HCT116 (cell line): ENCODE data around the gene SLITRK4. TPM values are rescaled to one million over a fixed set of nuclear protein-coding genes. Genes with fewer than 3 reads are reported as not detected.

ENCODE experiments used
- ATAC-seq: fragments of 200-7000 bp; cut with Tn5 transposase; 2 replicates; pipeline ENCODE4 v1.9.1; 2020; ENCODE audit warnings: mild to moderate bottlenecking, moderate library complexity
- BruUV-seq: library from RNA; stranded (reverse); fragments of 400-500 nt; replicated peaks from 2 replicates; lab custom pipeline; 2021; lab: Mats Ljungman, UMichigan
- CTCF ChIA-PET: fragments of 300-600 bp; sonication (Branson Sonifier 250); formaldehyde crosslinking; loops from one replicate; lab custom pipeline; 2021; ENCODE audit warnings: antibody characterized with exemption; lab: Charles Lee
- POLR2A ChIA-PET: fragments of 300-600, 350-600 bp; sonication (Branson Sonifier 250); formaldehyde crosslinking; loops from one replicate; lab custom pipeline; 2021; ENCODE audit warnings: antibody characterized with exemption; lab: Charles Lee
- RAD21 ChIA-PET, 2 experiments: fragments of 300-600 bp; sonication (Branson Sonifier 250); formaldehyde crosslinking; loops; one replicate each; lab custom pipeline; 2023; ENCODE audit warnings: low total read pairs in 2 of 2; ENCODE audit not compliant: uncharacterized antibody in 2 of 2, unreplicated experiment in 2 of 2, low non-redundant PET in 1 of 2; lab: Charles Lee
- DNase-seq: peaks from one replicate; pipeline ENCODE4 v3.0.0-alpha.2; 2010; ENCODE audit warnings: low read depth, low spot score
- H2AFZ ChIP-seq: fragments of 200-600 bp; shearing (Covaris generic), sonication (generic); 2 replicates; pipeline ENCODE4 v1.6.1; 2017; ENCODE audit warnings: low read depth, mixed run types, mixed read lengths, antibody characterized with exemption, low read length; ENCODE audit not compliant: poor library complexity, severe bottlenecking
- H3K27ac ChIP-seq: 2 replicates; pipeline ENCODE4 v1.5.1; 2012; ENCODE audit warnings: low read depth, low read length
- H3K27me3 ChIP-seq: fragments of 200-600 bp; sonication (generic); 2 replicates; pipeline ENCODE4 v1.6.1; 2016; ENCODE audit warnings: mixed run types, low read length, mixed read lengths; ENCODE audit not compliant: insufficient read depth
- H3K36me3 ChIP-seq, 2 experiments: fragments of 200-500 bp in 1 of 2; fragments of 200-600 bp in 1 of 2; sonication (Bioruptor generic) in 1 of 2; sonication (generic) in 1 of 2; 2 replicates each; pipeline versions ENCODE4 v1.5.1 to v1.6.1; 2014 to 2016; ENCODE audit warnings: low read length in 2 of 2, inconsistent platforms in 1 of 2, mixed read lengths in 1 of 2, mixed run types in 1 of 2; ENCODE audit not compliant: insufficient read depth in 2 of 2, control insufficient read depth in 1 of 2
- H3K4me1 ChIP-seq, 2 experiments: fragments of 200-600 bp in 1 of 2; sonication (generic) in 1 of 2; 2 replicates each; pipeline versions ENCODE4 v1.5.1 to v1.6.1; 2012 to 2017; ENCODE audit warnings: low read length in 2 of 2, inconsistent platforms in 1 of 2, mild to moderate bottlenecking in 1 of 2, mixed read lengths in 1 of 2, mixed run types in 1 of 2, moderate library complexity in 1 of 2; ENCODE audit not compliant: insufficient read depth in 2 of 2, control insufficient read depth in 1 of 2
- H3K4me2 ChIP-seq: fragments of 200-600 bp; sonication (generic); 2 replicates; pipeline ENCODE4 v1.6.1; 2017; ENCODE audit warnings: mixed run types, low read length, mixed read lengths
- H3K4me3 ChIP-seq, 2 experiments: fragments of 200-600 bp in 1 of 2; sonication (generic) in 1 of 2; replicated peaks in 1 of 2; 2 replicates each; pipeline ENCODE4 v1.5.1; 2011 to 2016; ENCODE audit warnings: low read length in 2 of 2, control low read depth in 1 of 2, low read depth in 1 of 2, mild to moderate bottlenecking in 1 of 2, mixed read lengths in 1 of 2, mixed run types in 1 of 2
- H3K79me2 ChIP-seq: fragments of 200-600 bp; sonication (generic); 2 replicates; pipeline ENCODE4 v1.6.1; 2017; ENCODE audit warnings: mild to moderate bottlenecking, mixed run types, low read length, moderate library complexity, mixed read lengths; ENCODE audit not compliant: insufficient read depth
- H3K9ac ChIP-seq: fragments of 200-600 bp; sonication (generic); 2 replicates; pipeline ENCODE4 v1.6.1; 2016; ENCODE audit warnings: low read length, mixed read lengths
- H3K9me2 ChIP-seq: fragments of 200-600 bp; sonication (generic), shearing (Covaris generic); 2 replicates; pipeline ENCODE4 v1.6.1; 2017; ENCODE audit warnings: mixed run types, mild to moderate bottlenecking, moderate library complexity; ENCODE audit not compliant: insufficient read depth
- H3K9me3 ChIP-seq, 2 experiments: fragments of 200-500 bp in 1 of 2; fragments of 200-600 bp in 1 of 2; sonication (Bioruptor generic) in 1 of 2; sonication (generic) in 1 of 2; 2 replicates each; pipeline ENCODE4 v1.6.1; 2014 to 2017; ENCODE audit warnings: low read length in 2 of 2, mixed read lengths in 2 of 2, inconsistent platforms in 1 of 2, low read depth in 1 of 2, mild to moderate bottlenecking in 1 of 2, mixed run types in 1 of 2, moderate library complexity in 1 of 2; ENCODE audit not compliant: control insufficient read depth in 1 of 2, insufficient read depth in 1 of 2
- H4K20me1 ChIP-seq: fragments of 200-600 bp; sonication (generic), shearing (Covaris generic); 2 replicates; pipeline ENCODE4 v1.6.1; 2017; ENCODE audit warnings: mixed run types, mild to moderate bottlenecking, moderate library complexity; ENCODE audit not compliant: insufficient read depth
- CBX3 ChIP-seq: IDR thresholded peaks from 2 replicates; pipeline ENCODE4 v1.6.1; 2012; ENCODE audit warnings: low read depth
- CEBPB ChIP-seq: IDR thresholded peaks from 2 replicates; pipeline ENCODE4 v1.6.1; 2012; ENCODE audit warnings: low read depth
- ELF1 ChIP-seq: IDR thresholded peaks from 2 replicates; pipeline ENCODE4 v1.6.1; 2012; ENCODE audit warnings: low read depth, borderline replicate concordance
- EZH2 ChIP-seq: fragments of 200-600 bp; sonication (generic); IDR thresholded peaks from 2 replicates; pipeline ENCODE4 v1.6.1; 2017; ENCODE audit warnings: antibody characterized with exemption, mixed run types
- JUND ChIP-seq: IDR thresholded peaks from 2 replicates; pipeline ENCODE4 v1.6.1; 2012
- MAX ChIP-seq: IDR thresholded peaks from 2 replicates; pipeline ENCODE4 v1.6.1; 2012
- RAD21 ChIP-seq: IDR thresholded peaks from 2 replicates; pipeline ENCODE4 v1.6.1; 2012; ENCODE audit warnings: low read depth, mild to moderate bottlenecking
- REST ChIP-seq: IDR thresholded peaks from 2 replicates; pipeline ENCODE4 v1.6.1; 2012; ENCODE audit warnings: low read depth
- SP1 ChIP-seq: IDR thresholded peaks from 2 replicates; pipeline ENCODE4 v1.6.1; 2012; ENCODE audit warnings: low read depth
- SRF ChIP-seq: IDR thresholded peaks from 2 replicates; pipeline ENCODE4 v1.6.1; 2012; ENCODE audit warnings: low read depth
- TCF7L2 ChIP-seq: IDR thresholded peaks from 2 replicates; pipeline ENCODE4 v1.7.0; 2011; ENCODE audit warnings: borderline replicate concordance, inconsistent platforms; ENCODE audit not compliant: insufficient read depth, insufficient read length; ENCODE audit errors: extremely low read depth
- YY1 ChIP-seq: IDR thresholded peaks from 2 replicates; pipeline ENCODE4 v1.6.1; 2011; ENCODE audit warnings: low read length, low read depth, moderate library complexity, mild to moderate bottlenecking; ENCODE audit not compliant: insufficient replicate concordance; ENCODE audit errors: extremely low read depth
- ZBTB33 ChIP-seq: IDR thresholded peaks from 2 replicates; pipeline ENCODE4 v1.6.1; 2011; ENCODE audit warnings: mild to moderate bottlenecking, low read length, moderate library complexity; ENCODE audit not compliant: insufficient replicate concordance; ENCODE audit errors: extremely low read depth
- ZFX ChIP-seq: fragments of 450-650 bp; IDR thresholded peaks from 2 replicates; pipeline ENCODE4 v1.6.1; 2017
- ZNF274 ChIP-seq: fragments of 200-500 bp; sonication (Bioruptor generic); IDR thresholded peaks from 2 replicates; pipeline ENCODE4 v1.6.1; 2014; ENCODE audit warnings: mild to moderate bottlenecking, low read depth, low read length, inconsistent platforms
- intact Hi-C: fragments of 100-400 bp; cut with micrococcal nuclease; formaldehyde crosslinking; loops from 2 replicates; pipeline ENCODE4 v1.10.0; 2022
- total RNA-seq: library from RNA; stranded (reverse); gene quantifications from one replicate; pipeline ENCODE4 v1.2.1, GENCODE V29; 2021; ENCODE audit not compliant: unreplicated experiment

Gene SLITRK4
- total RNA-seq, 1 experiment from 2014 or later, result not detected

DNA sequence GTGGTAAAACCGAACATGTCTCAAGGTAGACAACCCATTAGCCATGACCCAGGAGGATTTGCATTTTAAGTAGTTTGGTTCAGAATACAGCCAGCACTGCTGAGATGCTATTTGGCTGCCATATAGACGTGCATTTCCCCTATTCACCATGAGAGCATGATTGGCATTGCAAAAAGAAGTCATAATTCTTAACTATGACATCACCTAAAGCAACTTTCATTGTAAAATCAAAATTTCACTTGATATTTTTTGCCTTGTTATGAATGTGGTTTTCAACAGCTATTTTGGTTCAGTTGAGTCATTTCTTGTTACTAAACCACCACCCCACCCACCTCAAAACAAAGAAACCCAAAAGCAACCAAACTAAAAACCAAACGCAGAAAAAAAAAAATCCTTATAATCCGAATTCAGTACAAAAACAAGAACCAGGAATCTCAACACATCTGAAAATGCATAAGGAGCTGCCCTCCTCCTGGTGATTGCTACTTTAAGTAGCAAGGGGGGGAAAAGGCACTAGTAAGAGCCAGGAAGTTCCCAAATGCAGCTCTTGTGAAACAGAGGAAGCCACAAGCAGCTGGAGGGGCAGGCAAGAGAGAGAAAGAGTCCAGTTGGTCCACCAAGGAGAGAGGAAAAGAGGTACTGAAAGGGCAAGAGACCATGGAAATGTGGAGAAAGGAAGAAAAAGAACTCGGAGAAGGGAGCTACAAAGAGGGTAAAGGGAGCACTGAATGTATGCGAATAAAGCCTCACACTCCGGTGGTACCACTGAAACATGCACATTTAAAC lies 3.1 kb downstream of the SLITRK4 start (continued):
- TF ChIP-seq YY1 (no peak), JUND (no peak), CEBPB (no peak), CBX3 (no peak), REST (no peak), SP1 (no peak)

DNA sequence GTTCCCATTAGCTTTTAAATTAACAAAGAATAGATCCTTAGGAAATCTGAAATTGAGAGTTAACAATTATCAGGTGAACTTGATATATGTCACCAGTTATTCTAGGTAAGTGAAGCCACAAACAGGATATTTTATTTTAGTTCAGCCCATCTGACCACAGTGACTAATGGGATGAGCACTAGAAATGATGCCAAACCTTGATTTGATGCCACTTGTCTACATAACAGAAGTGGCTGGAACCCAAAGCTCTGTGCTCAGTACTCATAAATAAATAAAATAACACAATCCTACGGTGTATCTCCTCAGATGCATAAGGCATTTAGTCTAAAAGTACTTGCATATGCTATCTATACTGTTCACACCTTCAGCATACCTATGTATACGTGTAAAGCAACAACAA lies 12.2 kb downstream of the SLITRK4 start:
- H3K4me2 ChIP-seq, result no peak overlapping the region
- ChIA-PET RAD21 (no interaction called here), CTCF (no interaction called here), POLR2A (no interaction called here)
- no peaks in the 10 kb centered on the region for H3K9me2 ChIP-seq
- ATAC-seq (no peak), DNase-seq (no peak)
- no peak overlapping the region for H2AFZ ChIP-seq
- no peaks in the 10 kb centered on the region for H4K20me1 ChIP-seq
- intact Hi-C loops, result no loop called here
- H3K4me1 ChIP-seq, result no peaks in the 10 kb centered on the region
- no peak overlapping the region for H3K27ac ChIP-seq
- no peaks in the 10 kb centered on the region for H3K27me3 ChIP-seq
- H3K79me2 ChIP-seq, result no peaks in the 10 kb centered on the region
- no peak overlapping the region for H3K9ac ChIP-seq
- BruUV-seq, result no TSS peak
- H3K36me3 ChIP-seq, result no peaks in the 10 kb centered on the region
- no peak overlapping the region for H3K4me3 ChIP-seq
- H3K9me3 ChIP-seq, result no peaks in the 10 kb centered on the region
- TF ChIP-seq ZFX (no peak), MAX (no peak), SRF (no peak), ELF1 (no peak), TCF7L2 (no peak), EZH2 (no peak), ZNF274 (no peak), RAD21 (no peak), ZBTB33 (no peak)
